Neural cell (in vitro differentiated cells): ENCODE results near the gene STAC2. TPM values are rescaled to one million over a fixed set of nuclear protein-coding genes. Genes with fewer than 3 reads are reported as not detected.
A peak's percentile ranks its signal among the peaks of the same experiment; 100 is the strongest.

ENCODE experiments used
- H2AFZ ChIP-seq: fragments of 200-600, 300-800 bp; sonication (generic), shearing (Covaris generic); 2 replicates; pipeline ENCODE4 v1.6.0; 2014; ENCODE audit warnings: low read depth, mild to moderate bottlenecking, antibody characterized with exemption, low read length, moderate library complexity
- H3F3A ChIP-seq: fragments of 200-600 bp; shearing (Covaris generic); 2 replicates; pipeline ENCODE4 v1.6.1; 2016; ENCODE audit warnings: mild to moderate bottlenecking, moderate library complexity, mixed read lengths, antibody characterized with exemption, low read length; ENCODE audit not compliant: insufficient read depth, poor library complexity, severe bottlenecking
- H3K27ac ChIP-seq: fragments of 200-600, 300-800 bp; sonication (generic), shearing (Covaris generic); 2 replicates; pipeline ENCODE4 v1.5.1; 2014; ENCODE audit warnings: mild to moderate bottlenecking, low read length, moderate library complexity
- H3K27me3 ChIP-seq: fragments of 300-800, 200-600 bp; sonication (generic), shearing (Covaris generic); 2 replicates; pipeline ENCODE4 v1.6.0; 2014; ENCODE audit warnings: mild to moderate bottlenecking, low read depth, low read length, moderate library complexity; ENCODE audit not compliant: insufficient read depth
- H3K36me3 ChIP-seq: fragments of 300-800, 200-600 bp; sonication (generic), shearing (Covaris generic); 2 replicates; pipeline ENCODE4 v1.5.1; 2014; ENCODE audit warnings: mild to moderate bottlenecking, antibody characterized with exemption, low read length, moderate library complexity; ENCODE audit not compliant: insufficient read depth
- H3K4me2 ChIP-seq: fragments of 300-800, 200-600 bp; sonication (generic), shearing (Covaris generic); 2 replicates; pipeline ENCODE4 v1.6.0; 2014; ENCODE audit warnings: mild to moderate bottlenecking, low read length
- H3K4me3 ChIP-seq: fragments of 300-800, 200-600 bp; sonication (generic), shearing (Covaris generic); 2 replicates; pipeline ENCODE4 v1.5.1; 2014; ENCODE audit warnings: mild to moderate bottlenecking, low read length, moderate library complexity
- H3K79me2 ChIP-seq: fragments of 200-600 bp; shearing (Covaris generic); replicated peaks from 2 replicates; pipeline ENCODE4 v1.6.0; 2014; ENCODE audit warnings: mild to moderate bottlenecking, low read length, moderate library complexity; ENCODE audit not compliant: insufficient read depth
- H3K9ac ChIP-seq: fragments of 300-800, 200-600 bp; sonication (generic), shearing (Covaris generic); 2 replicates; pipeline ENCODE4 v1.6.1; 2016; ENCODE audit warnings: mild to moderate bottlenecking, low read length, mixed read lengths
- H3K9me2 ChIP-seq: fragments of 200-600 bp; shearing (Covaris generic); 2 replicates; pipeline ENCODE4 v1.6.1; 2016; ENCODE audit warnings: mild to moderate bottlenecking, low read length, mixed read lengths; ENCODE audit not compliant: insufficient read depth
- H3K9me3 ChIP-seq: fragments of 200-600, 300-800 bp; sonication (generic), shearing (Covaris generic); 2 replicates; pipeline ENCODE4 v1.6.1; 2016; ENCODE audit warnings: mild to moderate bottlenecking, mixed run types, low read length, moderate library complexity, mixed read lengths
- H4K20me1 ChIP-seq: fragments of 200-600 bp; shearing (Covaris generic); 2 replicates; pipeline ENCODE4 v1.6.1; 2016; ENCODE audit warnings: mild to moderate bottlenecking, mixed run types; ENCODE audit not compliant: insufficient read depth
- CTCF ChIP-seq: fragments of 450-650 bp; IDR thresholded peaks from 2 replicates; pipeline ENCODE4 v1.5.1; 2014; ENCODE audit warnings: antibody characterized with exemption, mild to moderate bottlenecking, moderate library complexity; ENCODE audit not compliant: poor library complexity, severe bottlenecking
- EP300 ChIP-seq: fragments of 450-650 bp; conservative IDR thresholded peaks from 2 replicates; pipeline ENCODE4 v1.6.1; 2014; ENCODE audit warnings: antibody characterized with exemption, mild to moderate bottlenecking, moderate library complexity; ENCODE audit not compliant: poor library complexity, severe bottlenecking
- EZH2 ChIP-seq: fragments of 200-600, 300-800 bp; shearing (Covaris generic), sonication (generic); IDR thresholded peaks from 2 replicates; pipeline ENCODE4 v1.6.1; 2014; ENCODE audit warnings: antibody characterized with exemption, low read length, borderline replicate concordance, mild to moderate bottlenecking; ENCODE audit not compliant: insufficient read depth, poor library complexity, severe bottlenecking
- MXI1 ChIP-seq: fragments of 450-650 bp; conservative IDR thresholded peaks from 2 replicates; pipeline ENCODE4 v1.6.1; 2014; ENCODE audit warnings: antibody characterized with exemption, mild to moderate bottlenecking; ENCODE audit not compliant: poor library complexity, severe bottlenecking
- POLR2AphosphoS5 ChIP-seq: IDR thresholded peaks from 2 replicates; pipeline ENCODE4 v1.6.1; 2012
- RAD21 ChIP-seq: fragments of 450-650 bp; conservative IDR thresholded peaks from 2 replicates; pipeline ENCODE4 v1.6.1; 2014; ENCODE audit warnings: antibody characterized with exemption, mild to moderate bottlenecking, moderate library complexity
- REST ChIP-seq: IDR thresholded peaks from 2 replicates; pipeline ENCODE4 v1.6.1; 2012; ENCODE audit warnings: borderline replicate concordance
- SMC3 ChIP-seq: fragments of 450-650 bp; conservative IDR thresholded peaks from 2 replicates; pipeline ENCODE4 v1.6.1; 2014; ENCODE audit warnings: antibody characterized with exemption, mild to moderate bottlenecking, moderate library complexity; ENCODE audit not compliant: poor library complexity
- TAF1 ChIP-seq: IDR thresholded peaks from 2 replicates; pipeline ENCODE4 v1.6.1; 2012; ENCODE audit warnings: low read depth
- polyA plus RNA-seq: library from polyadenylated mRNA; depleted of rRNA; stranded (reverse); fragments of >200 nt; gene quantifications from 2 replicates; pipeline ENCODE4 v1.2.3, GENCODE V29; 2014

Gene STAC2
- polyA plus RNA-seq, 1 donor from 2014 or later: not detected

GRCh38 chr17:39165841-39166349 lies 59.9 kb downstream of the STAC2 start, which contains the start of gene ARL5C:
Gene ARL5C (minus strand): TSS chr17:39166161. CDS start chr17:39165760, 401 bp downstream.
- no peak within 1 kb of the TSS for H2AFZ ChIP-seq
- no peaks in the 10 kb centered on the region for H3K9me2 ChIP-seq
- H3K9ac ChIP-seq: peak within 1 kb of the TSS; percentile 27
- H3K9me3 ChIP-seq: no peaks in the 10 kb centered on the region
- H3K27me3 ChIP-seq: peaks cover 39% of the 10 kb centered on the region
- H3K36me3 ChIP-seq: no peaks in the 10 kb centered on the region
- no peak within 1 kb of the TSS for H3K4me2 ChIP-seq
- TF ChIP-seq TAF1: no peak
- no peak for TF ChIP-seq SMC3
- no peak for TF ChIP-seq RAD21
- TF ChIP-seq MXI1: no peak
- TF ChIP-seq REST: no peak
- TF ChIP-seq EP300: no peak
- TF ChIP-seq EZH2: no peak
- no peak for TF ChIP-seq POLR2AphosphoS5
- no peak for TF ChIP-seq CTCF
- no peaks in the 10 kb centered on the region for H3F3A ChIP-seq
- H3K27ac ChIP-seq: no peak within 1 kb of the TSS
- H4K20me1 ChIP-seq: no peaks in the 10 kb centered on the region
- H3K4me3 ChIP-seq: peak within 1 kb of the TSS; percentile 59
- no peaks in the 10 kb centered on the region for H3K79me2 ChIP-seq

- Histone ChIP-seq H3K9me2 (no peaks in the 10 kb centered on the region), H4K20me1 (no peaks in the 10 kb centered on the region), H2AFZ (no peak overlapping the region), H3K27me3 (peaks cover 39% of the 10 kb centered on the region), H3K9me3 (no peaks in the 10 kb centered on the region), H3K36me3 (no peaks in the 10 kb centered on the region), H3F3A (no peaks in the 10 kb centered on the region), H3K4me2 (no peak overlapping the region), H3K79me2 (no peaks in the 10 kb centered on the region), H3K4me3 (peak overlapping the region; percentile 59), H3K9ac (peak overlapping the region; percentile 27), H3K27ac (no peak overlapping the region)
- TF ChIP-seq CTCF: no peak
- no peak for TF ChIP-seq RAD21
- TF ChIP-seq EZH2: no peak
- TF ChIP-seq MXI1: no peak
- TF ChIP-seq REST: no peak
- no peak for TF ChIP-seq POLR2AphosphoS5
- TF ChIP-seq TAF1: no peak
- TF ChIP-seq SMC3: no peak
- TF ChIP-seq EP300: no peak
Measured at GRCh38 chr17:39165178-39165840, 60.4 kb downstream of the STAC2 start.
